ENCODE data around the gene SH3RF2. TPM values are rescaled to one million over a fixed set of nuclear protein-coding genes. Genes with fewer than 3 reads are reported as not detected.
A peak's percentile ranks its signal among the peaks of the same experiment; 100 is the strongest.
"Not testable (repeated sequence)": the region's sequence is repeated elsewhere in the genome, so short reads cannot be mapped to it uniquely, and the experiment has no call there.

Gene SH3RF2
- total RNA-seq, 4 donors from 2014 or later, result 19.2 to 97.1 (median 39.1) TPM

DNA sequence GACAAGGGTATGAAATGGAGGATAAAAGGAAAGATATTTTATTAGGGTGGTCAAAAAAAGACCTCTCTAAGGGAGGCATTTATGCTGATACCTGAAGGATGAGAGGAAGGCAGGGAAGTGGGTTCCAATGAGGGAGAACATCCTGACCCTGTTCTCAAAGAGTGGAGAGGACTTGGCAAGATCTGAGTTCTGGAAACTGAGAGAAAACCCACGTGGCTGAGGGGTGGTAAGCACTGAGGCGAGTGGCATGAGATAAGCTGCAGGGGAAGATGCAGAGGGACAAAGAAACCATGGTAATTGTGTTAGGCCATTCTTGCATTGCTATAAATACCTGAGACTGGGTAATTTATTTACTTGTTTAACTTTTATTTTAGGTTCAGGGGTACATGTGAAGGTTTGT is 16.8 kb downstream of the SH3RF2 start:
- ATAC-seq (peak in 1 of 2 donors; percentile 48), DNase-seq (no peak)
- TF ChIP-seq POLR2A (IDR thresholded peaks at IDR 0.05), result no peak
- TF ChIP-seq, protein P1, sequence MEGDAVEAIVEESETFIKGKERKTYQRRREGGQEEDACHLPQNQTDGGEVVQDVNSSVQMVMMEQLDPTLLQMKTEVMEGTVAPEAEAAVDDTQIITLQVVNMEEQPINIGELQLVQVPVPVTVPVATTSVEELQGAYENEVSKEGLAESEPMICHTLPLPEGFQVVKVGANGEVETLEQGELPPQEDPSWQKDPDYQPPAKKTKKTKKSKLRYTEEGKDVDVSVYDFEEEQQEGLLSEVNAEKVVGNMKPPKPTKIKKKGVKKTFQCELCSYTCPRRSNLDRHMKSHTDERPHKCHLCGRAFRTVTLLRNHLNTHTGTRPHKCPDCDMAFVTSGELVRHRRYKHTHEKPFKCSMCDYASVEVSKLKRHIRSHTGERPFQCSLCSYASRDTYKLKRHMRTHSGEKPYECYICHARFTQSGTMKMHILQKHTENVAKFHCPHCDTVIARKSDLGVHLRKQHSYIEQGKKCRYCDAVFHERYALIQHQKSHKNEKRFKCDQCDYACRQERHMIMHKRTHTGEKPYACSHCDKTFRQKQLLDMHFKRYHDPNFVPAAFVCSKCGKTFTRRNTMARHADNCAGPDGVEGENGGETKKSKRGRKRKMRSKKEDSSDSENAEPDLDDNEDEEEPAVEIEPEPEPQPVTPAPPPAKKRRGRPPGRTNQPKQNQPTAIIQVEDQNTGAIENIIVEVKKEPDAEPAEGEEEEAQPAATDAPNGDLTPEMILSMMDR (IDR thresholded peaks at IDR 0.05 in 4 of 5, conservative IDR thresholded peaks at IDR 0.05 in 1 of 5), result no peak
- intact Hi-C loops (cut with DNase I; ENCODE audit: low total_unique reads) (no loop called here), in situ Hi-C loops (cut with MboI; ENCODE audit: low sequenced_read_pairs in 4 of 4) (no loop called here)
- Histone ChIP-seq H3K27me3 (no peaks in the 10 kb centered on the region), H3K9me3 (no peaks in the 10 kb centered on the region), H3K4me1 (peaks cover 17 to 30% of the 10 kb centered on the region in 2 donors), H3K4me3 (no peak overlapping the region), H3K36me3 (no peaks in the 10 kb centered on the region), H3K27ac (peak overlapping the region in 1 of 4 donors; percentile 48)

DNA sequence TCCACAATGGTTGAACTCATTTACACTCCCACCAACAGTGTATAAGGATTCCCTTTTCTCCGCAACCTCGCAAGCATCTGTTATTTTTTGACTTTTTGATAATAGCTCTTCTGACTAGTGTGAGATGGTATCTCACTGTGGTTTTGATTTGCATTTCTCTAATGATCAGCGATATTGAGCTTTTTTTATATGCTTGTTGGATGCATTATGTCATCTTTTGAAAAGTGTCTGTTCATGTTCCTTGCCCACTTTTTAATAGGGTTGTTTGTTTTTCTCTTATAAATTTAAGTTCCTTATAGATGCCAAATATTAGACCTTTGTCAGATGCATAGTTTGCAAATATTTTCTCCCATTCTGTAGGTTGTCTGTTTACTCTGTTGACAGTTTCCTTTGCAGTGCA is 17.8 kb downstream of the SH3RF2 start:
- H3K27ac ChIP-seq; DNase-seq; ATAC-seq; in situ Hi-C loops (cut with MboI; ENCODE audit: low sequenced_read_pairs in 4 of 4); H3K27me3 ChIP-seq; H3K9me3 ChIP-seq; H3K4me3 ChIP-seq; intact Hi-C loops (cut with DNase I; ENCODE audit: low total_unique reads); H3K36me3 ChIP-seq: not testable (repeated sequence)
- H3K4me1 ChIP-seq, result peaks cover 17 to 21% of the 10 kb centered on the region in 2 donors

DNA sequence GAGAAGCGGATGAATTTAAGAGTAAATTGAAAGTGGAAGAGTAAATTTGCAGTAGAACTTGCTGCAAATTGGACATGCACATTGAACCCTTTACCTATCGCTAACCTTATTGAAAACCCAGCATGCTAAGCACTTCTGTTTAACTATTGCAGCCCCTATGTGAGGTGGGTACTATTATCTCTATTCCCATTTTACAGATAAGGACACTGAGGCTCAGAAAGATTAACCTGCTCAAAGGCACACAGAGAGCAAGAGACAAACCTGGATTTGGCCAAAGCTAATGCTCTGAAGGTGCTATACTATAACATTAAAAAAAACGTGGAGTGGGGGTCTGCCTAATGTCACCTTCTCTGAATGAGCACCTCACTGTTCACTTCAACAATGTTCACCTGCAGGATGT is 21.0 kb downstream of the SH3RF2 start:
- no peaks in the 10 kb centered on the region for H3K36me3 ChIP-seq
- H3K27me3 ChIP-seq, result no peaks in the 10 kb centered on the region
- TF ChIP-seq POLR2A (IDR thresholded peaks at IDR 0.05), result no peak
- TF ChIP-seq, protein P1 (IDR thresholded peaks at IDR 0.05 in 4 of 5, conservative IDR thresholded peaks at IDR 0.05 in 1 of 5), result no peak
- no peak for ATAC-seq
- H3K9me3 ChIP-seq, result no peaks in the 10 kb centered on the region
- in situ Hi-C loops (cut with MboI; ENCODE audit: low sequenced_read_pairs in 4 of 4) (no loop called here), intact Hi-C loops (cut with DNase I; ENCODE audit: low total_unique reads) (no loop called here)
- no peak for DNase-seq
- no peak overlapping the region for H3K27ac ChIP-seq
- H3K4me3 ChIP-seq, result no peak overlapping the region
- peaks cover 6 to 19% of the 10 kb centered on the region in 2 donors for H3K4me1 ChIP-seq

DNA sequence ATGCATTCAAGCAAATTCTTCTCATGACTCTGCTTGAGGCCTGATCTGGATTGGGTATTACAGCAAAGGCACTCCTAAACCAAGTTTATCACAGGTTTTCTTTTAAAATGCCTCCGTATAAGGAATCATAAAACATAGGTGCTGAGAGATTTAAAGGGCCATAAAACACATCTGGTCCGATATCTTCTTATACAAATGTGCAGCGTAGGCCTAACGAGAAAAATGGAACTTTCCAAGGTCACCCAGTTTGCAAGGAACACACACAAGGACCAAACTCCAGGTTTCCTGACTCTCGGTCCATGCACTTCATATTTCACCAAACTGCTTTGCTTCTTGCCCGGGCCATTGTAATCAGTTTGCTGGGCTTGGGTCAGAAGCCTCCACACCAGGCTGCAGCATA is 22.1 kb downstream of the SH3RF2 start:
- H3K36me3 ChIP-seq, result no peaks in the 10 kb centered on the region
- DNase-seq (no peak), ATAC-seq (no peak)
- H3K4me3 ChIP-seq, result no peak overlapping the region
- H3K27me3 ChIP-seq, result no peaks in the 10 kb centered on the region
- in situ Hi-C loops (cut with MboI; ENCODE audit: low sequenced_read_pairs in 4 of 4), result no loop called here
- no peaks in the 10 kb centered on the region for H3K9me3 ChIP-seq
- intact Hi-C loops (cut with DNase I; ENCODE audit: low total_unique reads), result no loop called here
- no peak overlapping the region for H3K27ac ChIP-seq
- H3K4me1 ChIP-seq, result peaks cover 6 to 10% of the 10 kb centered on the region in 2 donors
- TF ChIP-seq, protein P1 (IDR thresholded peaks at IDR 0.05 in 4 of 5, conservative IDR thresholded peaks at IDR 0.05 in 1 of 5), result no peak
- TF ChIP-seq POLR2A (IDR thresholded peaks at IDR 0.05), result no peak

DNA sequence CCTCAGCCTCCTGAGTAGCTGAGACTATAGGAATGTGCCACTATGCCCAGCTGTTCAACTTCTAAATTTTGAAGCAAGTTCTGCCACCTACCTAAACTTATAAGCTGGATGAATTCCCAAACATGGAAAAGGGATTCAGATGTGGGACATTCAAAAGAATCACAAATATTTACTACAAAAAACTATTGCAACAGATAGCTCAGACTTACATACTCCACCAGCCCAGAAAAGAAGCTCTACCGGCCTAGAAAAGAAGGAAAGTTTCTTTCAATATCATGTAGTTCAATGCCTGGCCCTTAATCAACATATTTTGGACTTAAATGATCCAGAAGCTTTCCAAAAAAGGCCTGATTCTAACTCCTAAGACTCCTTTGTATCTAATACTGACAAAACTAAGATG is 23.8 kb downstream of the SH3RF2 start:
- Histone ChIP-seq H3K4me3 (no peak overlapping the region), H3K36me3 (no peaks in the 10 kb centered on the region), H3K9me3 (no peaks in the 10 kb centered on the region), H3K4me1 (peaks cover 6 to 10% of the 10 kb centered on the region in 2 donors), H3K27me3 (no peaks in the 10 kb centered on the region), H3K27ac (no peak overlapping the region)
- in situ Hi-C loops (cut with MboI; ENCODE audit: low sequenced_read_pairs in 4 of 4), result no loop called here
- no peak for ATAC-seq
- no peak for DNase-seq
- TF ChIP-seq, protein P1 (IDR thresholded peaks at IDR 0.05 in 4 of 5, conservative IDR thresholded peaks at IDR 0.05 in 1 of 5), result no peak
- TF ChIP-seq POLR2A (IDR thresholded peaks at IDR 0.05), result no peak
- intact Hi-C loops (cut with DNase I; ENCODE audit: low total_unique reads), result no loop called here
